ENCODE measurements around the gene PCNT. TPM values are rescaled to one million over a fixed set of nuclear protein-coding genes. Genes with fewer than 3 reads are reported as not detected.
A peak's percentile ranks its signal among the peaks of the same experiment; 100 is the strongest.
"Not testable (repeated sequence)": the region's sequence is repeated elsewhere in the genome, so short reads cannot be mapped to it uniquely, and the experiment has no call there.

The PCNT gene
- total RNA-seq, 1 donor from 2014 or later, result 11.1 TPM

DNA sequence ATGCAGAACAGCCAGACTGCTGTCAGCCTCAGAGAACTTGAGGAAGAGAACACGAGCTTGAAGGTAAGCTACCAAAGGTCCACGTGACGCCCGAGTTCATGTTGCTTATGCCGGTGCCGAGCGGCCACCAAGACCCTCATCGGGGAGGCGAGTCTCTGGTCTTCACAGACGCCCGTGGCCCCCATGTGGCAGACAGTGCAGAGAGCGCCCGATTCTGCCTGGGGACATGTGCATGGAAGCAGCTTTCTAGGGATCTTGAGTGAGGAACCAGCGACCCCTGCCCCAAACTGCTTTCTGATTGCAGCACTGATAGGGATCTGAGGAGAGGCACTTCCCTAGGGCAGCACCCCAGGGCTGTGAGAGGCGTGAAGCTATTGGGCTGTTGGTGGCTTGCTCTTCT lies 78.5 kb downstream of the PCNT start:
- FAIRE-seq, result peak; percentile 36
- TF ChIP-seq, protein P1, sequence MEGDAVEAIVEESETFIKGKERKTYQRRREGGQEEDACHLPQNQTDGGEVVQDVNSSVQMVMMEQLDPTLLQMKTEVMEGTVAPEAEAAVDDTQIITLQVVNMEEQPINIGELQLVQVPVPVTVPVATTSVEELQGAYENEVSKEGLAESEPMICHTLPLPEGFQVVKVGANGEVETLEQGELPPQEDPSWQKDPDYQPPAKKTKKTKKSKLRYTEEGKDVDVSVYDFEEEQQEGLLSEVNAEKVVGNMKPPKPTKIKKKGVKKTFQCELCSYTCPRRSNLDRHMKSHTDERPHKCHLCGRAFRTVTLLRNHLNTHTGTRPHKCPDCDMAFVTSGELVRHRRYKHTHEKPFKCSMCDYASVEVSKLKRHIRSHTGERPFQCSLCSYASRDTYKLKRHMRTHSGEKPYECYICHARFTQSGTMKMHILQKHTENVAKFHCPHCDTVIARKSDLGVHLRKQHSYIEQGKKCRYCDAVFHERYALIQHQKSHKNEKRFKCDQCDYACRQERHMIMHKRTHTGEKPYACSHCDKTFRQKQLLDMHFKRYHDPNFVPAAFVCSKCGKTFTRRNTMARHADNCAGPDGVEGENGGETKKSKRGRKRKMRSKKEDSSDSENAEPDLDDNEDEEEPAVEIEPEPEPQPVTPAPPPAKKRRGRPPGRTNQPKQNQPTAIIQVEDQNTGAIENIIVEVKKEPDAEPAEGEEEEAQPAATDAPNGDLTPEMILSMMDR (IDR thresholded peaks at IDR 0.05; ENCODE audit: insufficient read depth, low read length, severe bottlenecking), result no peak
- Histone ChIP-seq H3K4me3 (ENCODE audit: low read depth, low read length) (no peak overlapping the region), H3K36me3 (ENCODE audit: control insufficient read depth, insufficient read depth, low read length) (peaks cover 10% of the 10 kb centered on the region), H3K27me3 (ENCODE audit: control insufficient read depth, insufficient read depth, low read length) (no peaks in the 10 kb centered on the region)
- DNase-seq (ENCODE audit: low read depth), result no peak

DNA sequence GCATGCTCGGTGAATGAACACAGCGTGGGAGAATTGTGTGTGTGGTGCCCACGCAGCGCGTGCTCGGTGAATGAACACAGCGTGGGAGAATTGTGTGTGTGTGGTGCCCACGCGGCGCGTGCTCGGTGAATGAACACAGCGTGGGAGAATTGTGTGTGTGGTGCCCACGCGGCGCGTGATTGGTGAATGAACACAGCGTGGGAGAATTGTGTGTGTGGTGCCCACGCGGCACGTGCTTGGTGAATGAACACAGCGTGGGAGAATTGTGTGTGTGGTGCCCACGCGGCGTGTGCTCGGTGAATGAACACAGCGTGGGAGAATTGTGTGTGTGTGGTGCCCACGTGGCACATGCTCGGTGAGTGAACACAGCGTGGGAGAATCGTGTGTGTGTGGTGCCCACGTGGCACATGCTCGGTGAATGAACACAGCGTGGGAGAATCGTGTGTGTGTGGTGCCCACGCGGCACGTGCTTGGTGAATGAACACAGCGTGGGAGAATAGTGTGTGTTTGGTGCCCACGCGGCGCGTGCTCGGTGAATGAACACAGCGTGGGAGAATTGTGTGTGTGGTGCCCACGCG lies 79.4 kb downstream of the PCNT start:
- not testable (repeated sequence) for H3K27me3 ChIP-seq (ENCODE audit: control insufficient read depth, insufficient read depth, low read length); DNase-seq (ENCODE audit: low read depth); H3K4me3 ChIP-seq (ENCODE audit: low read depth, low read length); H3K36me3 ChIP-seq (ENCODE audit: control insufficient read depth, insufficient read depth, low read length)
- FAIRE-seq, result peak; percentile 90

DNA sequence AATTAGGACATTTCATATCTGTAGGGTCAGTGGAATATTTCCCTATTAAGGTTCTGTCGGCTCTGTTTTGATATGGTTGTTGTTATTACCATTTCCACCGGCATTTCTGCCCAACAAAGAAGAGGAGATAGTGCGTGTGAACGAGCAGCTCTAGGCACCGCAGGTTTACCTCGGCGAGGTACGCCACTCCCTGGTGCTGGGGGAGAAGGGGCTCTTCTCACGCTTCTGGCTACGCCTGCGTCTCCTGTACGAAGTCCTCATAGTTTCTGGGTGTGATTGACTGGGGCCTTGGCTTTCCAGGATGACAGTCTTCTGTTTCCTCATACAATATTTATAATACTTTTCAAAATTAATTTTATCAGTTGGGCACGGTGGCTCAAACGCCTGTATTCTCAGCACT lies 80.3 kb downstream of the PCNT start:
- Histone ChIP-seq H3K27me3 (ENCODE audit: control insufficient read depth, insufficient read depth, low read length) (no peaks in the 10 kb centered on the region), H3K4me3 (ENCODE audit: low read depth, low read length) (no peak overlapping the region), H3K36me3 (ENCODE audit: control insufficient read depth, insufficient read depth, low read length) (peaks cover 9% of the 10 kb centered on the region)
- TF ChIP-seq, protein P1 (IDR thresholded peaks at IDR 0.05; ENCODE audit: insufficient read depth, low read length, severe bottlenecking), result no peak
- FAIRE-seq (no peak), DNase-seq (ENCODE audit: low read depth) (no peak)

DNA sequence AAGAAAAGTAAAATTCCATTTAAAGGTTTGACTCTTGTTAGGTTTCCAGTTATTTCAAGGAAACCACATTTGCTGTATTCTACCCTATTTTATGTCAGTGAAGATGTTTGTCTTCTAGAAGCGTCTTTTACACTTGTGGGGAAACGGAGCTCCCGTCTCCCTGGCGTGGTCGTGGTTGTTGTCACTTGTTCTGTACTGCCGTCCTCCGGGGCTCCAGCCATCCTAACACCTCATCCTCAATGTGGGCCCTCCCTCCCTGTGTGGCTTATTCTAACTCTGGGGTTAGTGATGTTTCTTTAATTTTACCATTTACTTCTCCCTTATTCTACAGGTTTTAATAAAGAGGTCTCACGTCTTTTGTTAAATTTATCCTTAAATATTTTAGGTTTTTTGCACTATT lies 82.0 kb downstream of the PCNT start:
- Histone ChIP-seq H3K4me3 (ENCODE audit: low read depth, low read length) (no peak overlapping the region), H3K27me3 (ENCODE audit: control insufficient read depth, insufficient read depth, low read length) (no peaks in the 10 kb centered on the region), H3K36me3 (ENCODE audit: control insufficient read depth, insufficient read depth, low read length) (peaks cover 7% of the 10 kb centered on the region)
- no peak for FAIRE-seq
- no peak for DNase-seq (ENCODE audit: low read depth)
- TF ChIP-seq, protein P1 (IDR thresholded peaks at IDR 0.05; ENCODE audit: insufficient read depth, low read length, severe bottlenecking), result no peak

DNA sequence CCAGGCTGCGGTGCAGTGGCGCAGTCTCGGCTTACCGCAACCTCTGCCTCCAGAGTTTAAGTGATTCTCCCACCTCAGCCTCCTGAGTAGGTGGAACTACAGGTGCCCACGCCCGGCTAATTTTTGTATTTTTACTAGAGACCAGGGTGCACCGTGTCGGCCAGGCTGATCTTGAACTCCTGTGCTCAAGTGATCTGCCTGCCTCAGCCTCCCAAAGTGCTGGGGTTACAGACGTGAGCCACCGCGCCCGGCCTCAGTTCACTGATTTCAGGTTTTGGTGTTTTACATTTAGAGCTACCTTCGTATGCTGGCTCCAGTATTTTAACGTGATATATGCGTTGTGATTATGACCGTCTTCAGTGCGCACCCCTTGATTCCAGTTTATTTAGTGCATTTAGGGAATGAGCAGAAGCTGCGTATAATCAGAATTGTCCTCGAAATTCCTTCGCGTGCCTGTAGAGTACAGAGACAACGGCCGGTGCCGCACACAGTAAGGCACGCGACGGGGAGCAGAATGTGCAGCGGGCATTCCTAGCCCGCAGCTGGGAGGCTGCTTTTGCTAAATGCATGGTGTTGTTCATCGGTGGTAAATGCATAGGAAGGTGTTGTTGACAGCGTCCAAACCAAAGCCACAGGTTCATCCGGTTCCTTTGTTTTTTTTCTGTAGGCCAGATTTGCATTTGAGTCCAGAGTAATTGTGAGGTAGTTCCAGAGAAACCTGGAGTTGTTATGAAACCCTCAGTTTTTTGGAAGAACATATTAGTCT lies 85.9 kb downstream of the PCNT start:
- Histone ChIP-seq H3K4me3 (ENCODE audit: low read depth, low read length) (no peak overlapping the region), H3K36me3 (ENCODE audit: control insufficient read depth, insufficient read depth, low read length) (peaks cover 4% of the 10 kb centered on the region), H3K27me3 (ENCODE audit: control insufficient read depth, insufficient read depth, low read length) (no peaks in the 10 kb centered on the region)
- DNase-seq (ENCODE audit: low read depth), result no peak
- TF ChIP-seq, protein P1 (IDR thresholded peaks at IDR 0.05; ENCODE audit: insufficient read depth, low read length, severe bottlenecking), result no peak
- FAIRE-seq, result no peak

DNA sequence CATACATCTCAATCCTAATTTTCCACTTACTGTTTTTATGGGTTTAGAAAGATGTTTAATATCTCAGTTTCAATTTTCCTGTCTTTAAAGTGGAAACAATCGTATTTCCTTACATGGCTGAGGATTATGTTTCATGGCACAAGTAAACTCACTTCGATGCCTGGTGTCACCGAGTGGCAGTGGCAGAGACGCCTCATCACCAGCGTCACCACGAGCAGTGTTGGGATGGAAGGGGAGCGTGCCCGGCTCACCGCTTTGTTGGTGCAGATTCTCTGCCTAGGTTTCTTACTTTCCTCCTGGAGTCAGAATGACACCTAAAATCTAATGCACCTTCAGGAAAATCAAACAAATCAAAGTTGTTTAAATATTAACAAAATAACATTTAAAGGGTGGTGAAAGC lies 86.6 kb downstream of the PCNT start:
- peaks cover 4% of the 10 kb centered on the region for H3K36me3 ChIP-seq (ENCODE audit: control insufficient read depth, insufficient read depth, low read length)

More for the DNA sequence above, 86.6 kb downstream of the PCNT start:
- FAIRE-seq (no peak), DNase-seq (ENCODE audit: low read depth) (no peak)
- Histone ChIP-seq H3K4me3 (ENCODE audit: low read depth, low read length) (no peak overlapping the region), H3K27me3 (ENCODE audit: control insufficient read depth, insufficient read depth, low read length) (no peaks in the 10 kb centered on the region)
- TF ChIP-seq, protein P1 (IDR thresholded peaks at IDR 0.05; ENCODE audit: insufficient read depth, low read length, severe bottlenecking), result no peak
